ENCODE measurements around the gene RHBDD2.
A peak's percentile ranks its signal among the peaks of the same experiment; 100 is the strongest.

The RHBDD2 gene

DNA sequence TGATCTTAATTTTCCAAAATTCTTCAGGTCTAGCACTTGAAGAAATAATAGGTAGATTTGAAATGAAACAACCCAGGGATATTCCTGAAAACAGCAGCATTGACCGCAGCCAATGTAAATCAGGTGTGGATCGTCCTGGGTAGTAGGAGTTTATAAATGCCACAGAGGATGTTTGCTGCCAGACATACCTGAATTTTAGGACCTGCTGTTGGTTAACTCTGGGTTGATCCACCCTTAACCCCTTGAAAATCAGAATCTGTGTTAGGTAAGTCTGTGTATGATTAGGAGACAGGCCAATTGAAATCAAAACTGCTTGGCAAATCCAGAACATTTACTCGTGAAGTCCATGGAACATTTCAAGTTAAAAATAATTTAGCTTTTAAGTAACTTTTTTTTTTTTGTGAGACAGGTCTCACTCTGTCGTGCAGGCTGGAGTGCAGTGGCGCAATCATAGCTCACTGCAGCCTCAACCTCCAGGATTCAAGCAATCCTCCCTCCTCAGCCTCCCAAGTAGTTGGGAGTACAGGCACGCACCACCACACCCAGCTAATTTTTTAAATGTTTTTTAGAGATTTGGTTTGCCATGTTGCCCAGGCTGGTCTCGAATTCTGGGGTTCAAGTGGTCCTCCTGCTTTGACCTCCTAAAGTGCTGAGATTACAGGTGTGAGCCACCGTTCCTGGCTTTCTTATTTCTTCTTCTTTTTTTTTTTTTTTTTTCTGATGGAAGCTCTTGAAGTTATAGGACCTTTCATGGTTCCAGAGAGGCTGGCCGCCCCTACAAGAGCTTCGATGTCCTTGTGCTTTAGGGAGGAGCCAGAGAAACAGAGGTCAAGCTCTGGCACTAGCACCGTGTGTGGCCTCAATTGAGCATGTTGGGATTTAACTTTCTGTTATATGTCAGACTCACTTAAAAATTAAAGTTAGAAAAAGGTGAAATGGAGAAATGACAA, 38.1 kb downstream of the RHBDD2 start:
- TF ChIP-seq TAF1 (IDR thresholded peaks at IDR 0.05; ENCODE audit: low read depth) (no peak), YY1 (IDR thresholded peaks at IDR 0.05; ENCODE audit: low read depth) (no peak), EGR1 (IDR thresholded peaks at IDR 0.05) (no peak)

DNA sequence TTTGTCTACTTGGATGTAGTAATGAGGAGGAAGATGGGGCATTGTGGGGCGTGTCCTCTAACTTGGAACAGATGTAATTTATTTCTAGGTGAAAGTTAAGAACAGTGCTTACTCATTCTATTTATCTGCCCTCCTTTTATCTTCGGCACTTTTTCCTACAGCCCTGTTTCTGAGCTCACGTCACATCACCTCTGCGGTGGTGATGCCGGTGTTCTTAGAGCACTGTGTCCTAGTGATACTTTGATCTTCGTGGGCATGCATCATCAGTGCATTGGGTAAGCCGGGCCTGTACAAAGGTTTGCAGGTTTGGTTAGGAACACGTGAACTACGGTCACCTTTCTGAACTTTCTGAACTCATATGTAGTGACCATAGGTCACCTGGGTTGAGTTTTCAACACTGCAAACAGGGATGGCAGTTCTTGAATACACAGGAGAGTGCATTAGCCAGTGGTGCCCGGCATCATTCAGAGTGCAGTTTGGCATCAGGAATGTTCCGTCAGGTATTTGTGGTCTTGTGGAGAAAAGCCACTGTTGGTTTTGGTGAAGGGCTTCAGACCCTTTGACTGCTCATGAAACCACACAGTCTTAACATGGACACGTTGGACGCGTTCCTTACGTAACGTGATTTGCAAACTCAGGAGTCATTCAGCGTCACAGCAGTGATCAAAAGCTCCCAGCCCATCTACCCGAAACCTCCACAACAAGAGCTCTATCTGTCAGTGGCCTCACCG, 41.8 kb downstream of the RHBDD2 start:
- TF ChIP-seq EGR1 (IDR thresholded peaks at IDR 0.05) (no peak), TCF12 (IDR thresholded peaks at IDR 0.05; ENCODE audit: low read depth) (no peak), ZBTB7A (IDR thresholded peaks at IDR 0.05; ENCODE audit: low read depth) (no peak), FOXM1 (IDR thresholded peaks at IDR 0.05; ENCODE audit: borderline replicate concordance, low read depth) (no peak), CREB1 (IDR thresholded peaks at IDR 0.05; ENCODE audit: low read depth) (no peak), RAD21 (IDR thresholded peaks at IDR 0.05; ENCODE audit: low read depth) (no peak)
- TF ChIP-seq, protein P1, sequence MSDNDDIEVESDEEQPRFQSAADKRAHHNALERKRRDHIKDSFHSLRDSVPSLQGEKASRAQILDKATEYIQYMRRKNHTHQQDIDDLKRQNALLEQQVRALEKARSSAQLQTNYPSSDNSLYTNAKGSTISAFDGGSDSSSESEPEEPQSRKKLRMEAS (IDR thresholded peaks at IDR 0.05) = no peak
- TF ChIP-seq, protein P2, sequence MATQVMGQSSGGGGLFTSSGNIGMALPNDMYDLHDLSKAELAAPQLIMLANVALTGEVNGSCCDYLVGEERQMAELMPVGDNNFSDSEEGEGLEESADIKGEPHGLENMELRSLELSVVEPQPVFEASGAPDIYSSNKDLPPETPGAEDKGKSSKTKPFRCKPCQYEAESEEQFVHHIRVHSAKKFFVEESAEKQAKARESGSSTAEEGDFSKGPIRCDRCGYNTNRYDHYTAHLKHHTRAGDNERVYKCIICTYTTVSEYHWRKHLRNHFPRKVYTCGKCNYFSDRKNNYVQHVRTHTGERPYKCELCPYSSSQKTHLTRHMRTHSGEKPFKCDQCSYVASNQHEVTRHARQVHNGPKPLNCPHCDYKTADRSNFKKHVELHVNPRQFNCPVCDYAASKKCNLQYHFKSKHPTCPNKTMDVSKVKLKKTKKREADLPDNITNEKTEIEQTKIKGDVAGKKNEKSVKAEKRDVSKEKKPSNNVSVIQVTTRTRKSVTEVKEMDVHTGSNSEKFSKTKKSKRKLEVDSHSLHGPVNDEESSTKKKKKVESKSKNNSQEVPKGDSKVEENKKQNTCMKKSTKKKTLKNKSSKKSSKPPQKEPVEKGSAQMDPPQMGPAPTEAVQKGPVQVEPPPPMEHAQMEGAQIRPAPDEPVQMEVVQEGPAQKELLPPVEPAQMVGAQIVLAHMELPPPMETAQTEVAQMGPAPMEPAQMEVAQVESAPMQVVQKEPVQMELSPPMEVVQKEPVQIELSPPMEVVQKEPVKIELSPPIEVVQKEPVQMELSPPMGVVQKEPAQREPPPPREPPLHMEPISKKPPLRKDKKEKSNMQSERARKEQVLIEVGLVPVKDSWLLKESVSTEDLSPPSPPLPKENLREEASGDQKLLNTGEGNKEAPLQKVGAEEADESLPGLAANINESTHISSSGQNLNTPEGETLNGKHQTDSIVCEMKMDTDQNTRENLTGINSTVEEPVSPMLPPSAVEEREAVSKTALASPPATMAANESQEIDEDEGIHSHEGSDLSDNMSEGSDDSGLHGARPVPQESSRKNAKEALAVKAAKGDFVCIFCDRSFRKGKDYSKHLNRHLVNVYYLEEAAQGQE (IDR thresholded peaks at IDR 0.05; ENCODE audit: low read depth) = no peak
- TF ChIP-seq, protein P3, sequence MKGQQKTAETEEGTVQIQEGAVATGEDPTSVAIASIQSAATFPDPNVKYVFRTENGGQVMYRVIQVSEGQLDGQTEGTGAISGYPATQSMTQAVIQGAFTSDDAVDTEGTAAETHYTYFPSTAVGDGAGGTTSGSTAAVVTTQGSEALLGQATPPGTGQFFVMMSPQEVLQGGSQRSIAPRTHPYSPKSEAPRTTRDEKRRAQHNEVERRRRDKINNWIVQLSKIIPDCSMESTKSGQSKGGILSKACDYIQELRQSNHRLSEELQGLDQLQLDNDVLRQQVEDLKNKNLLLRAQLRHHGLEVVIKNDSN (IDR thresholded peaks at IDR 0.05) = no peak

DNA sequence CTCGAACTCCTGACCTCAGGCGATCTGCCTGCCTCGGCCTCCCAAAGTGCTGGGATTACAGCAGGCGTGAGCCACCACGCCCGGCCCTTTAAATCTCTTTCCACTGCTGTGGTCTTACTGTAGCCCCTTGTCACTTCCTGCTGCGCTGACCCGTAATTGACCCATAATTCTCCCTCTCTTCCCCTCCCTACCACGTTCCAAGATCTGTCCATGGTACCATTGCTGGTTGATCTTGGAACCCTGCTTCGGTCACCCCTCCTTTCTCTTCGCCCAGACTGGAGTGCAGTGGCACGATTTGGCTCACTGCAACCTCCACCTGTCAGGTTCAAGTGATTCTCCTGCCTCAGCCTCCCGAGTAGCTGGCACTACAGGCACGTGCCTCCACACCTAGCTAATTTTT, 42.6 kb downstream of the RHBDD2 start:
- TF ChIP-seq, protein P2 (IDR thresholded peaks at IDR 0.05; ENCODE audit: low read depth) = peak; percentile 81
- TF ChIP-seq ZBTB7A (IDR thresholded peaks at IDR 0.05; ENCODE audit: low read depth) = no peak

DNA sequence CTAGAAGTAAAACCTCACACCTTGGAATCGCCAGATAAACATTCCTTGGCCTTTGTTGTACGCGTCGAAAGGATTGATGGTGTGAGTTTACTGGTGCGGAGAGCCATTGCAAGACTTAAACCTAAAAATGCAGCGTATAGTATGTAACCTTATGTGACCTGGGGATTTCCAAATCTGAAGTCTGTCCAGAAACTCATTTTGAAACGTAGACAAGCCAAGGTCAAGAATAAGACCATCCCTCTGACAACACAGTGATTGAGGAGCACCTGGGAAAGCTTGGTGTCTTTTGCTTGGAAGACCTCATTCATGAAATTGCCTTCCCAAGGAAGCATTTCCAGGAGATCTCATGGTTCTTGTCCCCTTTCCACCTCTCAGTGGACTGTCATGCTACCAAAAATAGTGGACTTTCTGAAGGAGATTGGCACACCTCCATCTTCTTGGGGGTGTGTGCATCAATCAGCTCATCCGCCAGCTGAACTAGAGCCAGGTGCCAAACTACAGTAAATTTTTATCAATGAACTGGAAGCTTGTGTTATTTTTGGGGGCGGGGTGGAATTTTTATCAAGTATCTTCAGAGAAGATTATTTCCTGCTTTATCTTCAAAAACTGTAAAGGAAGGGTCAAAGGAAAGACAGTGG, 44.3 kb downstream of the RHBDD2 start:
- peak; percentile 7; the same call in 1 of the 2 replicates for TF ChIP-seq TEAD4 (IDR thresholded peaks at IDR 0.05)
- no peak for TF ChIP-seq TCF12 (IDR thresholded peaks at IDR 0.05; ENCODE audit: low read depth)
- TF ChIP-seq, protein P3 (IDR thresholded peaks at IDR 0.05) = no peak
- TF ChIP-seq NFIC (IDR thresholded peaks at IDR 0.05) = no peak
- TF ChIP-seq CEBPB (IDR thresholded peaks at IDR 0.05) = no peak

DNA sequence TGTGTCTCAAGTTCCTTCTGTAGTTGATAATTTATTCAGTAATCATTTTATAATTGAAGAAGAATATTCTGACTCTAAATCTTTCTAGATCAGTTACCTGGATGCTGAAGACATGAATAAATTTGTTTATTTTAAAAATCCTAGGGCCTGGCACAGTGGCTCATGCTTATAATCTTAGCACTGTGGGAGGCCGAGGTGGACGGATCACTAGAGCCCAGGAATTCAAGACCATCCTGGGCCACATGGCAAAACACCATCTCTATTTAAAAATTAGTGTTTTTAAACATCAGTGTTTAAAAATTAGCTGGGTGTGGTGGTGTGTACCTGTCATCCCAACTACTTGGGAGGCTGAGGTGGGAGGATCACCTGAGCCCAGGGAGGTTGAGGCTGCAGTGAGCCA, 45.4 kb downstream of the RHBDD2 start:
- TF ChIP-seq TEAD4 (IDR thresholded peaks at IDR 0.05) (no peak), EGR1 (IDR thresholded peaks at IDR 0.05) (no peak), YY1 (IDR thresholded peaks at IDR 0.05; ENCODE audit: low read depth) (no peak), ZBTB7A (IDR thresholded peaks at IDR 0.05; ENCODE audit: low read depth) (no peak), EP300 (IDR thresholded peaks at IDR 0.05; ENCODE audit: borderline replicate concordance) (no peak), TAF1 (IDR thresholded peaks at IDR 0.05; ENCODE audit: low read depth) (no peak), CREB1 (IDR thresholded peaks at IDR 0.05; ENCODE audit: low read depth) (no peak), NFIC (IDR thresholded peaks at IDR 0.05) (no peak), RAD21 (IDR thresholded peaks at IDR 0.05; ENCODE audit: low read depth) (no peak), TCF12 (IDR thresholded peaks at IDR 0.05; ENCODE audit: low read depth) (no peak), CEBPB (IDR thresholded peaks at IDR 0.05) (no peak)
- TF ChIP-seq, protein P1 (IDR thresholded peaks at IDR 0.05) = no peak
- TF ChIP-seq, protein P2 (IDR thresholded peaks at IDR 0.05; ENCODE audit: low read depth) = no peak
- TF ChIP-seq, protein P3 (IDR thresholded peaks at IDR 0.05) = no peak
